Smooth muscle cell of the brain vasculature (primary cell): ENCODE results near the gene RGS17.

ENCODE experiments used
- DNase-seq: peaks from one replicate; pipeline ENCODE4 v3.0.0-alpha.2; 2012; ENCODE audit warnings: low read depth, low spot score

RGS17 gene

DNA sequence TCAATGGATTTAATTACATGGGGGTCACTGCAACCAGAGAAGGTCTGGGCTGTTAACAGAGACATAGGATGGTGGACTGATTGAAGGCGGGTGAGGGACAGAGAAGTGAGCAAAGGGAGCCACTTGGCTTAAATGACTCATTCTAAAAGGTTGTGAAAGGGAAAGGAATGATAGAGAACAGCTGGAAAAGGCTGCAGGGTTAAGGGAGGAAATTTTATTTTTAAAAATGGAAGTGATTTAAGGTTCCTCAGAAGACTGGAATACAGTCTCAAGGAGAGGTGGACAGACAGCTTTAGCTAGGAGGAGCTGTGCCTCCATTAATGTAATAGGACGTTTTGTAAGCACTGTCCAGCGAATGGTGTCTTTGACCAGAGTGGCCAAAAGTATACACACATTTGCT lies 46.7 kb downstream of the RGS17 start:
- DNase-seq = no peak

DNA sequence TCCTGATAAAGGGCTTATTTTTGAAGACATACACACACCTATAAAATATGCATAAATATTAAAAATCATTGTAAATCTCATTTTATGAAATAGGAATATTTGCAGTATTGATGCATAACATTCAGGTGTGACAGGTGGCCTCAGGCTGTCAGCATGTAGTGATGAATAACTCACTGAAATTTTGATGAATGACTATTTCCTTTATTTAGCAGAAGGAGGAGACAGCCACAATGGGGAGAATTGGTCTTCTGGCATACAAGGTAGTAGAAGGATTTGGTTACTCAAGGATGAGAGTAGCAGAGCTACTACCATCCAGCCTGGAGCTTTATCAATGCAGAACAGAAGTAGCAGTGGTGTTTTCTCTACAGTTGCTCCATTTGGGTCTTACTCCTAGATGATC lies 47.2 kb downstream of the RGS17 start:
- DNase-seq = no peak

DNA sequence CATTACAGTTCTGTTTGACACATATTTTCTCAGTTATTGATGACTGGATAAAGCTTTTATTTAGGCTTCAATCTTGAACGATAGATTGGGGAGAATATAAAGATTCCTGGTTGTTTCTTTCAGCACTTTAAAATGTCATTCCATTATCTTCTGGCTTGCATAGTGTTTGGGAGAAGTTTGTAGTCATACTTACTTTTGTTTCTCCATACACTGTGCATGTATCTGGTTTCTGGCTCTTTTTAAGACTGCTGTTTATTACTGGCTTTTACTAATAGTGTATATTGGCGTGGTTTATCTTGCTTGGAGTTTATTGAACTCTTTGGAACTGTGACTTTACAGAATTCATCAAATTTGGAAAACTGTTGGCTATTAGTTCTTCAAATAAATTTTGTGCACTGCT lies 49.2 kb downstream of the RGS17 start:
- DNase-seq = no peak

DNA sequence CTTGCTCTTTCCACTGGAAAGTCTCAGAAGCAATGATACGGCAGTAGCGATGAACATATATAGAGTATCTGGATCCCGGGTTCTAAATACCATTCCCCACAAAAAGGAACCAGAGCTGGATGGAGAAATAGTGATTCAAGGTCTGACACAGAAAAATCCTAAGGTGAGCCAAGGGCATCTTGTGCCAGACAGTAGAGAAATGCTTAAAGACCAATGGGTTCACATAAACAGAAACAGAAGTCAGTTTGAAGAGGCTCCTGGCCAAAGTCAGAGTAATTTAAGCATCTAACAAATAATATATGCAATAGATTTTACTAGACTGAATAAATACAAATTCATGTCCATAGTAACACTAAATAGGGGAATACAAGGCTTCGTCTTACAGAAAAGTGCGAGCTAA lies 54.7 kb downstream of the RGS17 start:
- no peak for DNase-seq

DNA sequence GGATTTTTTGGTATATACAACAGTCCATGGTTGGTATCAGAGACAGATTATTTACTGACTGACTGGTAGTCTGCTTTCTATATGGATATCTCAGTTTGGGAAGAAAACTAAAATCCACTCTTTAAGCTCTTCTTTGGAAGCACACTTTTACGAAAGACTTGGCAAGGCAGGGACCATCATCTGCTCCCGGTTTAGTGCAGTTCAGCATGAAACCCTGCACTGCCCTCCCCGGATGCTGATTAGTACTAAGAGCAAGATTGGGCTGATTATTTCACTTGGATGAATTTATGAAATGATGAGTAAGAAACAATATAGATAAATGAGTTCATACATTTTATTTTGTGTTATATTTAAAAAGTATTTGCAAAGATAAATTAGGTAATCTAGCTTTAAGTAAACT lies 56.3 kb downstream of the RGS17 start:
- DNase-seq = no peak

DNA sequence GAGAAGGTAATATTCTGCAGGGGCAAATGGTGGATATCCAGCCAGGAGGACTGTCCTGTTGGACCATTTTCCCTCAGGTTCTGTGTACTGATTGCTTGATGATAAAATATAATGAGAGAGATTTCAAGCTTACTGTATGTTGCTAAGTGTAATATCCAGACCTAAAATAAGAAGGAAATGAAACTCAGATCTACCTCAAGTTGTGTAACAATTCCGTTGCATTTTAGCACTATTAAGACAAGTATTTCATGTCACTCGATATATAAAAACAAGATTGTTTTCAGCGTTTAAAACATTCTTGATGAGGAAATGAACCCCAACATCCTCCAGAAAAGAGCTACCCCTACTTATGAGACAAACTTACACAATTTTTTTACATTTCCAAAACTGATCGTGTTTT lies 57.2 kb downstream of the RGS17 start:
- DNase-seq = no peak

DNA sequence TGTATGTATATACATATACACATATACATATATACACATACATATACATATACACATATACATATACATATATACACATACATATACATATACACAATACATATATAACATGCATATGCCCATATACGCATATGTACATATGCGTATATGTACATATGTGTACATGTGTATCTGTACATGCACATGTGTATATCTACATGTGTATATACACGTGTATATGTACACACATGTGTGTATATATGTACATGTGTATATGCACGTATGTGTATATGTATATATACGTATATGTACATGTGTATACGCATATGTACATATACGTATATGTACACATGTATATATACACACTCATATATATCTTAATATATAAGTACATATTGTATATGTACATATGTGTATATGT lies 60.3 kb downstream of the RGS17 start:
- no peak for DNase-seq

DNA sequence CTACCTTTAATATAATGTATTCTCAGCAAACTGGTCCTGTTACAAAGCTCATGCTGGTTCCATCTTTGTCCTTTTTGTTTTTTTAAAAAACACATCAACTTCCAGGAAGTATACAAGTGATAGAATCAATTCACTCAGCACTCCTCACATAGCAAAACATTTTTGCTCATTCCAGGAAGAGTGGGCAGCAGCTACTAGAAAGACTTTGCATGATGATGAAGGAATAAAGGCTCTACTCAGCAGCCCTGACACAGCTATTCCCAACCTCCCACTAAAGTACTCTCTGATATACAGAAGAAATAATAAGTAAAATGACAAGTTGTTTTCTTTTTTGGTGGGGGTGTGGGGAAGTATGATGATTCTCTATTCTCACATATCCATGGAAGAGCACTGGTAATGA lies 61.2 kb downstream of the RGS17 start:
- no peak for DNase-seq

DNA sequence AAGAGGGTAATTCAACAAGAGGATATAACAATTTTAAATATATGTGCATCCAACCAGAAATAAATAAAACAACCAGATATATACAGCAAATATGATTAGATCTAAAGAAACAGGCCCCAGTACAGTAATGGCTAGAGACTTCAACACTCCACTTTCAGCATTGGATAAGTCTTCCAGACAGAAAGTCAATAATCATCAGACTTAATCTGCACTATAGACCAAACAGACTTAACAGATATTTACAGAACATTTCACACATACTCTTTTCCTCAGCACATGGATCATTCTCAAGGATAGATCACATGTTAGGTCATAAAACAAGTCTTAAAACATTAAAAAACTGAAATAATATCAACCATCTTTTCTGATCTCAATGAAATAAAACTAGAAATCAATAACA lies 65.9 kb downstream of the RGS17 start:
- no peak for DNase-seq

DNA sequence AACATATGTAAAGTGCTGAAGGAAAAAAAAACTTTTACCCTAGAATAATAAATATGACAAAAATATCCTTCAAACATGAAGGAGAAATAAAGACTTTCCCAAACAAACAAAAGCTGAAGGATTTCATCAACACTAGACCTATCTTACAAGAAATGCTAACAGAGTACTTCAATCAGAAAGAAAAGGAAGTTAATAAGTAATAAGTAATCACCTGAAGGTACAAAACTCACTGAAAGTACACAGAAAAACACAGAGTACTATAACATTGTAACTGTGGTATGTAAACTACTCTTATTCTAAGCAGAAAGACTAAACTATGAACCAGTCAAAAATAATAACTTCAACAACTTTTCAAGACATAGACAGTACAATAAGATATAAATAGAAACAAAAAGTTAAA lies 67.1 kb downstream of the RGS17 start:
- DNase-seq = no peak

DNA sequence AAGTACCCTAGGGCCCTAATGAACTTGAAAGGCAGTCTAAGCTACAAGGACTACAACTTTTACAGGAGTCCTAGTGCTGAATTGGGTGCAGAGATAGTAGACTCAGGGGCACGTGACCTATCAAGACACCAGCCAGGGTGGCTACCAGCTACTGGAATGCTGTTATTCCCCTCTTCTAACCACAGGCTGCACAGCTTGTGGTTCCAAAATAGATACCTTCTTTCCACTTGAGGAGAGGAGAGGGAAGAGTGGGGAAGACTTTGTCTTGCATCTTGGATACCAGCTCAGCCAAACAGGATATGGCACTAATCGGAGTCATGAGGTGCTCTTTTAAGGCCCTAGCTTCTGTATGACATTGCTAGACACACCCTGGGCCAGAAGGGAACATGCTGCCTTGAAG lies 68.6 kb downstream of the RGS17 start:
- no peak for DNase-seq

DNA sequence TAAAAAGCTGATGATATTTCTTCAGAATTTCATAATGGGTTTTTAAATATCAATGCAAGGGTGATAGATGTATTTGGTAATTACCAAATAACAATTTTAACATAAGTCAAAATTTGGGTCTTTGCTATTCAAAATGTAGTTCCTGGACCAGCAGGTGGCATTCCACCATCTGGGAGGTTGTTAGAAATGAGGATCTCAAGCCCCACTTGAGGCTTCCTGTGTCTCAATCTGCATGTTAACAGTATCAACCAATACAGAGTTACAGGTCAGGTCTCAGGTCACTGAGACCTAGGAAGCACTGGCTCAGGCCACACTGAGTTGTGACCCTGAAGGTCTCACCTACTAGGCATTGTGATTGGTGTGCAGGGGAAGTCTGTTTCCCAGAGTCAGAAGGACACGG lies 71.3 kb downstream of the RGS17 start:
- DNase-seq = no peak

DNA sequence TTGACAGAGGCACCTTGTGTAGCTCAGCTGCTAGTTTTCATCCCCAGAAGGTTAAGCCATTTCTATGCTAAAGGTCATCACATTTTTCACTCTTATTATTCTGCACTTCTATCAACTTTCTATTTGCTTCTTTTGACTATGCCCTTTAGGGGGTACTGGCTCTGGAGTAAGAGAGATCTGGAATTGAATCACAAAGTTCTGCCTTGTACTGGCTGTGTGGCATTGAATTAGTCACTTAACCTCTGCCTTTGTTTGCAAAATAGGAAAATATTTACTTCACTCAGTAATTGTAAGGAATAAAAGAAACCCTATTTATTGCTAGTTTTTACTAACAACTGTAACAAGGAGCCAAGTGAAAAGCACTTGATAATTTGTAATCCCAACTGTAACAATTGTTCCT lies 71.8 kb downstream of the RGS17 start:
- DNase-seq = no peak

DNA sequence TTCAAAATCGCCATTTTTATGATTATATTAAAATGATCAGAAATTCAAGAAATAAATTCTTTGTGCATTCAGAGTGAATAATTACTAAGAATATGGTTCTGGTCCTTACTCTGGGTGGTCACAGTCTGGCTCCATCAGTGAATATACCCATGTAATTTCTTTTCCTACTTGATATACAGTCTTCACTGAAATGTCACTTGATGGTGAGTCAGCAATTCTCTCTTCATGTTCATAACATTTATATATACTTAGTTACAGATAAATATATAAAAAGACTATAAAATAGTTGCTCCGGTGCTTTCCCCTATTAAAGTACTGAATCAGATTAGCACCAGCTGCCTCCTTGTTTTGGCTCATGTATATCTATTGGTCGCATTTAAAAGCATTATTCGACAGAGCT lies 72.2 kb downstream of the RGS17 start:
- no peak for DNase-seq

DNA sequence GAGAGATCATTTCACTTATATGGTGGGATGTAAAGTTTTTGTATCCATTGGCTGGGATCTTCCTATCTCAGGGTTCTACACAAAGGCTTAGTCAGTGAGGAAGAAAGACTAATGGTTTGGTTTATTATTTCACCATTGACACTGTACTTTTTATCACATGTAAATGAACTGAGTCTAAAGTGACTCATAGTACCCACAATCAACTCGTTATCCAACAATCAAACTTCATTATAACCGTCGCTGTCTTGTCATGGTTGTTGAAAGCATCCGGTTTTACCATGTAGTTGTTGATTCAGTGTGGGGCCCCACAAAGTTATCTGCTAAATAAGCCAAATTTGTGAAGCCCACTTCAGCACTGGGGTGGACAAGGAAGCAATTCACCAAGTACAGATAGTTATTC lies 72.8 kb downstream of the RGS17 start:
- no peak for DNase-seq

DNA sequence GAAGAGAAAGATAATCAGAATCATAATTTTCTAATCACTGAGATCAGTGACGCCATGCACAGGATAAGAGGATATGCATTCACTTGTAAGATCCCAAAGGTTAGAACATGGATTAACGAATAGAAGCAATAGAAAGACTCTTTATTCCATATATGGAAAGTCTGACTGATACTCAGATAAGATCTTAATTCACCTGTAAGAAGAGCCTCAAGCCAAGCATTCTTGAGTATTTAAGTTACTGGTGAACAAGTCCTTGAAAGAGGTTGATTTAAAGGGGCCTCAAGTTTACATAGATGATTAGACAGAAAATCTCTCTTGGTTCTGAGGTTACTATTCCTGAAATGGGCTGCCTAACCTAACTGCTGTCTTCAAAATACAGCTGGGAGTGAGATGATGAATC lies 74.8 kb downstream of the RGS17 start:
- no peak for DNase-seq

DNA sequence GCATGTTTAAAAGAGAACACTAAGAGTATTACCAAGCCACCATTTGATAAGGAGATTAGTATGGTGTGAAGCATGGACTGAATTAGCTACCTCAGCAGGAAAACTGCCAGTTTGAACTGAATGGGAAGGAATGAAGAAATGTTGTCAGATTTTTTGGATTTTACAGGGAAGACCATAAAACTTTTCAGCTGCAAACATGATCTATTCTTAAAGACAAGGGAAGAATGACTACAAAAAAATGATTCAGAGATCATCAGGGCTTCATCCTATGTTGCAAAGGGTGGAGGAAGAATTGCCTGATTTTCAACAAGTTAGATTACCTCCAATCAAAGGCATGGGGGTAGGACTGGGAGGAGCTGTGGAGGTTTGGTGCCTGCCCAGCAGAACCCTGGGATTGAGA lies 79.3 kb downstream of the RGS17 start:
- DNase-seq = no peak

DNA sequence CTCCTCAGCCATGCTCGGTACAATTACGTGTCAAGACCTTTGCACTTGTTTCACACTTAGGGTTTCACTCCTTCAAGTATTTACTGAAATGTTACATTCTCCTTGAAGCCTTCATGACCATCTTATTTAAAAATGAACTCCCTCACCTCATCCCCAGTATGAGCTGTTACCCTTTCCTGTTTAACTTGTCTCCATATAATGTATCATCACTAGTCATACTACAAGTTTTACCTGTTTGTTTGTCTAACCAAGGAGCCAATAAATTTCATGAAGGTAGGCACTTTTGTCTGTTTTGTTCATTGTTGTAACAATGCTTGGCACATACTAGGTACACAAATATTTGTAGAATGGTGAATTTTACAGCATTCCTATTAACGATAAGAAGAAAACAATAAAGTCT lies 82.5 kb downstream of the RGS17 start:
- no peak for DNase-seq

DNA sequence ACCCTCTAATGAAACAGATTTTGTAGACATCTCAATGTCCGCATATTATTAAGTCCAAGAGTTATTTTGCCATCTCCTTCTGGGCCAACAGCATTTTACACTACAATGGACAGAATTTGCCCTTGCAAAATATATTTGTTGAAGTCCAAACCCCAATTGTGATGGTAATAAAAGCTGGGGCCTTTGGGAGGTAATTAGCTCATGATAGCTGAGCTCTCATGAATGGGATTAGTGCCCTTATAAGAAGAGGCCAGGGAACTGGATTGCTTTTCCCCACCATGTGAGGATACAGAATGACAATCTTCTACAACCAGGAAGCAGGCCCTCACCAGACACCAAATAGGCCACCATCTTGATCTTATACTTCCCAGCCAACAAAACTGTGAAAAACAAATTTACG lies 83.7 kb downstream of the RGS17 start:
- DNase-seq = no peak

DNA sequence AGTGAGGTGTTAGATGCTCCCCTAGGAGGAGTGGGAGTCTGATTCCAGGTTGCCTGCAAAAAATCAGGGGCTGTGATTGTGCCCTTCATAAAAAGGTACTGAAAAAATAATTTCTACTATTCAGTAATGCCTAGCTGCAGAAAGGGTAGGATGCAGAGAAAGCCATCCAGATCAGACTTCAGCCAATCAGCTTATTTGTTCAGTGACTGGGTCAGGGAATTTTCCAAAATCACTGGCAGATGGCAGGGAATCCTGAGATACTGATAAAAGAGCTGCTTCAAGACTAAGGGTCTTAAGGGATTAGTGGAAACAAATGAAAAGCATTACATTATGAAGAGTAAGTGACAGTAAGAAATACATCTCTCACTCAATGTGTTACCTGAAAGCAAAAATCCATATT lies 85.8 kb downstream of the RGS17 start:
- DNase-seq = no peak

DNA sequence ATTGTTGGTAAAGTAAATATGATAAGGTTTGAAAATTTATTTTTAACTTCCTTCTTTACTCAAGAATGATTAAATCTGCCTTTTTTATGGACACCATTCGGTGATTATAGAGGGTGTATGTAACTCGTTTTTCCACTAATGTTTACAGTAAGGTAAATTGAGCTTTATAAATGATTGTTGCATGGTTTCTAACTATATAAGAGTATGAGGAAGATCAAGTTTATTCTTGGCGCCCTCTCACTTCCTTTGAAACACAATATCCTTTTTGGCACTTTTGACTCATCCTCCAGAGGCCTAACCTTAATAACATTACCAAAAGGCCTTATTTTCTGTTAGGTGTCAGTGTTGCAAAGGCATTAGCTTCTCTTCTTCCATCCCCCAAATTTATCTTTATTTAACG lies 86.8 kb downstream of the RGS17 start:
- DNase-seq = no peak

DNA sequence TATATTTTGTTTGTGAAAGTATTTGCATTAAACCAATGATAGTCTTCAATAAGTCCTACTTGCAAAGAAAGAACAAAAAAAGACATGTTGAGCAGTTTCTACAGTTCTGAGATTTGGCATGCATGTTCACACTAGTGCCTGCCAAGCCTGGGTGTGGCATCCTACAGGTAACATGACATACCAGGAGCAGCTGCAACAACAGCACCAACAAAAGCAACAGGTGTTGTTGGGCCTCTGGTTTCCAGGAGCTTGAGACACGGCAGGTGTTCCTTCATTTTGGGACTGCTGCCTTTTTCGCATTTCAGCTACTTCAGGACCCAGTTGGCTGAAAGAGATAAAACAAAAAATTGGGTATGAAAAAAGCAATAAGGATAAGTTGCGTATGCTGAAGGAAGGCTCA lies 87.4 kb downstream of the RGS17 start:
- no peak for DNase-seq

DNA sequence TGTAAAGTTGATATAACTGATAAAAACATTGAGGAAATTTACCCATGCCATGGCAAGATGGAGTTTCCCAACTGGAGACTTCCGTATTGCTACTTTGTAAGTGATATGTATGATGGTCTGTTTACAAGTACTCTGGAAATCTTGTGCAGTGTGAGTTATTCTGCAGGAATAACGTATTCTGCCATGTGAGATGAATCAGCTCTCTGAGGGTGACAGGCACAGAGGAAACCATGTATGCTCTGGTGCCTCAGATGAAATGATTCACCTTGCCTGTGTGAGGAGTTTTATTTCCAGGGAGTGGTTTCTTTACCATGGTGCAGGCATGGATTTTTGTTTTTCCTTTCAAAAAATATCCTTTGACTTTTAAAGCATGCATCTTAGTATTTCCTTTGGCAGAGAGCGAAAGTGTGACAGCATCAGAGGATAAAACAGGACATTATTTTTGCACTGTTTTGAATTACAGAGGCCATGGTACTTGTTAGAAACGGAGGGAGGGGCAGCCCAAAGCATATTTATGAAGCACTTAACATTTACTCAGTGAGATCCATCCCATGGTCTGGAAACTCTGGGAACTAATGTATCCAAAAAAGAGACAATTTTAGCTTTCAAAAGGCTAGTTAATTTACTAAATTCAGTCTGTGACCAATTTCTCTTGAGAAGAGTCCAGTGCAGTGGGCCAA lies 92.6 kb downstream of the RGS17 start:
- no peak for DNase-seq

DNA sequence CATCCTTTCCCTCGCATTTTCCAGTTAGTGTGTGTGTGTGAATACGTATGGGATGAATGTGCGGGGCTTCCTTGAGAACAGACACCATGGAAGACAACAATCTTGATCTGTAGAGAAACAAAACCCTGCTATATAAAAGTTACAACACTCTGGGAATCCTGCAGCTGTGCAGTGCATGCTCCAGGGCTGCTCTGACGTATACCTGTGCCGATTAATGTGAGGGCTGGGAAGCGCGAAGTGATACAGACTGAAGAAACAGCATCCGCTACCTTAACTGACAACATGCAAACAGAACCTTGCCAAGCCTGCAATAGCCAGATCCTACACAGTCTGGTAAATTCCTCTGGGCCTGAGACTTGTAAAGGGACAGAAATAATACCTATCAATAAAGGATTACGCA lies 96.9 kb downstream of the RGS17 start:
- no peak for DNase-seq
